ENCODE data around the gene MFSD1. TPM values are rescaled to one million over a fixed set of nuclear protein-coding genes. Genes with fewer than 3 reads are reported as not detected.

Gene MFSD1
- total RNA-seq, 1 donor from 2014 or later, result 24.8 TPM

GRCh38 chr3:158808697-158809096, 6.8 kb downstream of the MFSD1 start:
- Mint-ChIP-seq H3K4me1 (ENCODE audit: unreplicated experiment) (no peaks in the 10 kb centered on the region), H3K36me3 (ENCODE audit: low read depth, unreplicated experiment) (peaks cover 5% of the 10 kb centered on the region), H3K9me3 (ENCODE audit: unreplicated experiment) (no peaks in the 10 kb centered on the region), H3K27me3 (ENCODE audit: unreplicated experiment) (no peaks in the 10 kb centered on the region), H3K4me3 (ENCODE audit: unreplicated experiment) (no peak overlapping the region), H3K27ac (ENCODE audit: unreplicated experiment) (no peak overlapping the region)
- TF ChIP-seq CTCF (IDR thresholded peaks at IDR 0.05; ENCODE audit: unreplicated experiment), result no peak
- no peak for DNase-seq (ENCODE audit: low spot score)

- H3K9me3 Mint-ChIP-seq (ENCODE audit: unreplicated experiment), result no peaks in the 10 kb centered on the region
- H3K27me3 Mint-ChIP-seq (ENCODE audit: unreplicated experiment), result no peaks in the 10 kb centered on the region
- no peak for TF ChIP-seq CTCF (IDR thresholded peaks at IDR 0.05; ENCODE audit: unreplicated experiment)
- H3K4me1 Mint-ChIP-seq (ENCODE audit: unreplicated experiment), result no peaks in the 10 kb centered on the region
- no peak for DNase-seq (ENCODE audit: low spot score)
- H3K36me3 Mint-ChIP-seq (ENCODE audit: low read depth, unreplicated experiment), result peaks cover 5% of the 10 kb centered on the region
- H3K27ac Mint-ChIP-seq (ENCODE audit: unreplicated experiment), result no peak overlapping the region
- H3K4me3 Mint-ChIP-seq (ENCODE audit: unreplicated experiment), result no peak overlapping the region
Measured at GRCh38 chr3:158809642-158810041, 7.8 kb downstream of the MFSD1 start.

GRCh38 chr3:158810823-158811724, 9.2 kb downstream of the MFSD1 start:
- TF ChIP-seq CTCF (IDR thresholded peaks at IDR 0.05; ENCODE audit: unreplicated experiment), result no peak
- no peak for DNase-seq (ENCODE audit: low spot score)
- Mint-ChIP-seq H3K27me3 (ENCODE audit: unreplicated experiment) (no peaks in the 10 kb centered on the region), H3K36me3 (ENCODE audit: low read depth, unreplicated experiment) (peaks cover 5% of the 10 kb centered on the region), H3K4me3 (ENCODE audit: unreplicated experiment) (no peak overlapping the region), H3K4me1 (ENCODE audit: unreplicated experiment) (no peaks in the 10 kb centered on the region), H3K9me3 (ENCODE audit: unreplicated experiment) (no peaks in the 10 kb centered on the region), H3K27ac (ENCODE audit: unreplicated experiment) (no peak overlapping the region)

DNA sequence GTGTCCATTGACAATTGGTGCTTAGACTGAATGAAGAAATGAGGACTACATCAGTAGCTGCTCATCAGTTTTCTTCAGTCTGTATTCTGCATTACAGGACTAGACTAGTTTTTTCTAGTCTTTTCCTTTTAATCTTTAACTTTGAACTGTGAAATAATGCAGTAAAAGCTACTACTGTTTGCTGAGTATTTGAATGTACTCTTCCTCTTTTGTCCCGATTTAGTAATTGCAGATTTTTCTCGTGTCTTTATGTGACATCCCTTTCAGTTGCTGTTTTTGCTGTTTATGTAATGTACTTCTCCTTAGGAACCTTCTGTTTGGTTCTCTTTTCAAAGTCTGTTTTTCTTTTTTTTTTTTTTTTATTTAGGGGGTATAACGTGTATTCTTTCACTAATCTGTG, 17.4 kb downstream of the MFSD1 start:
- DNase-seq (ENCODE audit: low spot score), result no peak
- H3K4me3 Mint-ChIP-seq (ENCODE audit: unreplicated experiment), result no peak overlapping the region
- no peaks in the 10 kb centered on the region for H3K4me1 Mint-ChIP-seq (ENCODE audit: unreplicated experiment)
- peaks cover 3% of the 10 kb centered on the region for H3K36me3 Mint-ChIP-seq (ENCODE audit: low read depth, unreplicated experiment)
- no peaks in the 10 kb centered on the region for H3K9me3 Mint-ChIP-seq (ENCODE audit: unreplicated experiment)
- no peaks in the 10 kb centered on the region for H3K27me3 Mint-ChIP-seq (ENCODE audit: unreplicated experiment)
- H3K27ac Mint-ChIP-seq (ENCODE audit: unreplicated experiment), result no peak overlapping the region
- no peak for TF ChIP-seq CTCF (IDR thresholded peaks at IDR 0.05; ENCODE audit: unreplicated experiment)

GRCh38 chr3:158820521-158820920, 18.7 kb downstream of the MFSD1 start:
- H3K36me3 Mint-ChIP-seq (ENCODE audit: low read depth, unreplicated experiment), result peaks cover 3% of the 10 kb centered on the region
- no peak for DNase-seq (ENCODE audit: low spot score)
- no peak overlapping the region for H3K27ac Mint-ChIP-seq (ENCODE audit: unreplicated experiment)
- no peaks in the 10 kb centered on the region for H3K27me3 Mint-ChIP-seq (ENCODE audit: unreplicated experiment)
- no peaks in the 10 kb centered on the region for H3K4me1 Mint-ChIP-seq (ENCODE audit: unreplicated experiment)
- H3K9me3 Mint-ChIP-seq (ENCODE audit: unreplicated experiment), result no peaks in the 10 kb centered on the region
- no peak overlapping the region for H3K4me3 Mint-ChIP-seq (ENCODE audit: unreplicated experiment)
- no peak for TF ChIP-seq CTCF (IDR thresholded peaks at IDR 0.05; ENCODE audit: unreplicated experiment)
